HEK293 (cell line): ENCODE data around the gene XRCC6.

Experiments
- CTCF ChIA-PET: fragments of 350-600 bp; formaldehyde crosslinking; extraction: SDS; loops from one replicate; lab custom pipeline; 2021; ENCODE audit warnings: antibody characterized with exemption; lab: Yijun Ruan, JAX
- POLR2A ChIA-PET: fragments of 300-600 bp; formaldehyde crosslinking; extraction: SDS; loops from one replicate; lab custom pipeline; 2020; ENCODE audit warnings: antibody characterized with exemption, inconsistent platforms; lab: Yijun Ruan, JAX
- H3K27ac ChIP-seq: fragments of 200-500 bp; sonication (Bioruptor generic); 2 replicates; pipeline ENCODE4 v1.5.1; 2014; ENCODE audit warnings: low read depth, low read length, control low read depth, inconsistent platforms; ENCODE audit errors: extremely low read depth
- H3K36me3 ChIP-seq, 2 experiments: fragments of 200-500 bp in 1 of 2; sonication (Bioruptor generic) in 1 of 2; 1 replicate in 1 of 2; 2 replicates in 1 of 2; pipeline ENCODE4 v1.5.1; 2014 to 2017; ENCODE audit warnings: inconsistent platforms in 2 of 2, low read length in 2 of 2; ENCODE audit not compliant: control insufficient read depth in 2 of 2, insufficient read depth in 1 of 2
- H3K4me1 ChIP-seq: fragments of 200-500 bp; sonication (Bioruptor generic); 2 replicates; pipeline ENCODE4 v1.5.1; 2014; ENCODE audit warnings: mild to moderate bottlenecking, low read length, inconsistent platforms; ENCODE audit not compliant: control insufficient read depth, insufficient read depth
- H3K4me3 ChIP-seq: 2 replicates; pipeline ENCODE4 v1.5.1; 2011; ENCODE audit warnings: low read depth, mild to moderate bottlenecking, control low read depth, low read length, moderate library complexity
- H3K9me3 ChIP-seq: fragments of 200-500 bp; sonication (Bioruptor generic); 2 replicates; pipeline ENCODE4 v1.5.1; 2014; ENCODE audit warnings: low read depth, low read length, inconsistent platforms; ENCODE audit not compliant: control insufficient read depth, insufficient read depth
- CTCF ChIP-seq: fragments of 450-650 bp; formaldehyde crosslinking; IDR thresholded peaks from 2 replicates; pipeline ENCODE4 v1.5.1; 2016; ENCODE audit warnings: missing biosample characterization, missing genetic modification characterization
- EGR2 ChIP-seq: fragments of 450-650 bp; formaldehyde crosslinking; IDR thresholded peaks from 2 replicates; pipeline ENCODE4 v1.5.1; 2016; ENCODE audit warnings: low read depth, missing biosample characterization, missing genetic modification characterization
- RBAK ChIP-seq: fragments of 450-650 bp; formaldehyde crosslinking; IDR thresholded peaks from 2 replicates; pipeline ENCODE4 v1.5.1; 2016; ENCODE audit warnings: missing biosample characterization, missing genetic modification characterization
- SALL2 ChIP-seq: fragments of 450-650 bp; formaldehyde crosslinking; IDR thresholded peaks from 2 replicates; pipeline ENCODE4 v1.5.0; 2017; ENCODE audit warnings: missing biosample characterization, mild to moderate bottlenecking, missing genetic modification characterization, borderline replicate concordance
- SP2 ChIP-seq: fragments of 450-650 bp; formaldehyde crosslinking; IDR thresholded peaks from 2 replicates; pipeline ENCODE4 v1.5.1; 2016; ENCODE audit warnings: missing biosample characterization, missing genetic modification characterization
- TCF7L2 ChIP-seq: IDR thresholded peaks from 2 replicates; pipeline ENCODE4 v1.6.1; 2011; ENCODE audit warnings: low read depth, mild to moderate bottlenecking, inconsistent platforms, low read length, moderate library complexity, borderline replicate concordance
- WT1 ChIP-seq: fragments of 450-650 bp; formaldehyde crosslinking; IDR thresholded peaks from 2 replicates; pipeline ENCODE4 v1.5.1; 2016; ENCODE audit warnings: missing biosample characterization, missing genetic modification characterization
- ZFHX2 ChIP-seq: fragments of 450-650 bp; formaldehyde crosslinking; conservative IDR thresholded peaks from 2 replicates; pipeline ENCODE4 v1.5.1; 2016; ENCODE audit warnings: missing biosample characterization, missing genetic modification characterization
- ZFP41 ChIP-seq: fragments of 450-650 bp; formaldehyde crosslinking; IDR thresholded peaks from 2 replicates; pipeline ENCODE4 v1.5.1; 2016; ENCODE audit warnings: missing biosample characterization, missing genetic modification characterization, borderline replicate concordance
- ZFP69B ChIP-seq: fragments of 450-650 bp; formaldehyde crosslinking; IDR thresholded peaks from 2 replicates; pipeline ENCODE4 v1.5.1; 2016; ENCODE audit warnings: missing biosample characterization, missing genetic modification characterization
- ZNF148 ChIP-seq: fragments of 450-650 bp; formaldehyde crosslinking; IDR thresholded peaks from 2 replicates; pipeline ENCODE4 v1.5.0; 2017; ENCODE audit warnings: missing biosample characterization, missing genetic modification characterization, borderline replicate concordance
- ZNF184 ChIP-seq: fragments of 450-650 bp; IDR thresholded peaks from 2 replicates; pipeline ENCODE4 v1.5.1; 2018; ENCODE audit warnings: missing biosample characterization, mild to moderate bottlenecking, missing genetic modification characterization
- ZNF2 ChIP-seq: fragments of 450-650 bp; formaldehyde crosslinking; IDR thresholded peaks from 2 replicates; pipeline ENCODE4 v1.5.1; 2016; ENCODE audit warnings: missing biosample characterization, missing genetic modification characterization
- ZNF530 ChIP-seq: fragments of 450-650 bp; formaldehyde crosslinking; IDR thresholded peaks from 2 replicates; pipeline ENCODE4 v1.5.1; 2016; ENCODE audit warnings: low read depth, missing biosample characterization, missing genetic modification characterization
- ZNF544 ChIP-seq: fragments of 450-650 bp; formaldehyde crosslinking; IDR thresholded peaks from 2 replicates; pipeline ENCODE4 v1.5.0; 2017; ENCODE audit warnings: missing biosample characterization, missing genetic modification characterization
- ZNF571 ChIP-seq: fragments of 450-650 bp; formaldehyde crosslinking; IDR thresholded peaks from 2 replicates; pipeline ENCODE4 v1.5.0; 2017; ENCODE audit warnings: missing biosample characterization, missing genetic modification characterization
- ZNF645 ChIP-seq: fragments of 450-650 bp; formaldehyde crosslinking; IDR thresholded peaks from 2 replicates; pipeline ENCODE4; 2016; ENCODE audit warnings: missing biosample characterization, missing genetic modification characterization
- ZNF654 ChIP-seq: fragments of 450-650 bp; formaldehyde crosslinking; IDR thresholded peaks from 2 replicates; pipeline ENCODE4 v1.5.1; 2016; ENCODE audit warnings: low read depth, missing biosample characterization, missing genetic modification characterization
- ZNF785 ChIP-seq: fragments of 450-650 bp; formaldehyde crosslinking; IDR thresholded peaks from 2 replicates; pipeline ENCODE4 v1.5.1; 2016; ENCODE audit warnings: missing biosample characterization, missing genetic modification characterization
- ZNF843 ChIP-seq: fragments of 450-650 bp; formaldehyde crosslinking; IDR thresholded peaks from 2 replicates; pipeline ENCODE4 v1.5.1; 2016; ENCODE audit warnings: missing biosample characterization, missing genetic modification characterization
- ZSCAN18 ChIP-seq: fragments of 450-650 bp; formaldehyde crosslinking; IDR thresholded peaks from 2 replicates; pipeline ENCODE4 v1.5.1; 2016; ENCODE audit warnings: missing biosample characterization, missing genetic modification characterization
- ZSCAN4 ChIP-seq: fragments of 450-650 bp; formaldehyde crosslinking; IDR thresholded peaks from 2 replicates; pipeline ENCODE4 v1.5.1; 2017; ENCODE audit warnings: missing biosample characterization, missing genetic modification characterization
- ZSCAN5A ChIP-seq: fragments of 450-650 bp; formaldehyde crosslinking; IDR thresholded peaks from 2 replicates; pipeline ENCODE4 v1.5.1; 2016; ENCODE audit warnings: missing biosample characterization, missing genetic modification characterization

XRCC6 gene

GRCh38 chr22:41575533-41575932 is 45.6 kb upstream of the XRCC6 start:
- Histone ChIP-seq H3K4me1 (no peaks in the 10 kb centered on the region), H3K4me3 (no peak overlapping the region), H3K9me3 (no peaks in the 10 kb centered on the region), H3K27ac (no peak overlapping the region), H3K36me3 (peaks cover 0 to 59% of the 10 kb centered on the region in 2 experiments; a peak in 2 of 3 replicates)
- TF ChIP-seq ZNF530 (tag by site-specific recombination) (no peak), ZSCAN5A (no peak), WT1 (tag by site-specific recombination) (no peak), ZNF184 (tag by site-specific recombination) (no peak), ZFHX2 (tag by site-specific recombination) (no peak)
- CTCF ChIA-PET = interaction anchor here (1.0 to 3.5 kb wide), 3 partner anchors 15 to 22 kb away, joined by 3 to 36 read pairs (median 4); partner anchors contain the start of gene CSDC2
- POLR2A ChIA-PET = interaction anchor here (2.2 to 9.9 kb wide), 2 partner anchors 14 to 15 kb away, joined by 10 to 85 read pairs; partner anchors contain the start of genes CSDC2 and PMM1

GRCh38 chr22:41576877-41577276 is 44.2 kb upstream of the XRCC6 start:
- Histone ChIP-seq H3K36me3 (peaks cover under 1 to 60% of the 10 kb centered on the region in 2 experiments; a peak in 2 of 3 replicates), H3K4me1 (no peaks in the 10 kb centered on the region), H3K27ac (no peak overlapping the region), H3K9me3 (no peaks in the 10 kb centered on the region), H3K4me3 (no peak overlapping the region)
- CTCF ChIA-PET = interaction anchor here (0.6 to 4.0 kb wide), 13 partner anchors 9 to 392 kb away, joined by 3 to 36 read pairs (median 6); partner anchors contain the start of genes CSDC2, PMM1 and POLR3H
- TF ChIP-seq RBAK (tag by site-specific recombination) = no peak
- no peak for TF ChIP-seq ZNF645
- TF ChIP-seq ZNF148 = no peak
- no peak for TF ChIP-seq TCF7L2
- no peak for TF ChIP-seq ZNF544
- TF ChIP-seq ZFP41 (tag by site-specific recombination) = no peak
- TF ChIP-seq ZNF785 (tag by site-specific recombination) = no peak
- no peak for TF ChIP-seq ZSCAN4 (tag by site-specific recombination)
- TF ChIP-seq SALL2 (tag by site-specific recombination) = no peak
- TF ChIP-seq SP2 (tag by site-specific recombination) = no peak
- TF ChIP-seq EGR2 (tag by site-specific recombination) = no peak
- TF ChIP-seq ZNF2 (tag by site-specific recombination) = no peak
- peak; percentile 42 for TF ChIP-seq ZNF654 (tag by site-specific recombination)
- peak; percentile 89 for TF ChIP-seq CTCF (tag by site-specific recombination)
- TF ChIP-seq ZNF843 = no peak
- TF ChIP-seq ZSCAN18 (tag by site-specific recombination) = no peak
- TF ChIP-seq ZNF571 (tag by site-specific recombination) = no peak
- peak; percentile 40; the same call in 1 of the 2 replicates for TF ChIP-seq ZFP69B (tag by site-specific recombination)
- POLR2A ChIA-PET = interaction anchor here (1.2 to 9.9 kb wide), 5 partner anchors 11 to 44 kb away, joined by 3 to 85 read pairs (median 4); partner anchors contain the start of genes CSDC2, DESI1, PMM1 and XRCC6
